Occipital lobe (tissue), 1 donor: Measurements from ENCODE around the gene ABCA2. TPM values are rescaled to one million over a fixed set of nuclear protein-coding genes. Genes with fewer than 3 reads are reported as not detected.

Source experiments
- total RNA-seq: library from RNA; depleted of rRNA; stranded (reverse); fragments of >200 nt; gene quantifications from one replicate; pipeline ENCODE4 v1.2.3, GENCODE V29; 2014

Gene ABCA2
- total RNA-seq, 1 donor from 2014 or later, result 20.9 TPM

Other genes starting within 250 kb of the ABCA2 start
- gene TMEM141, start 236.9 kb downstream of the ABCA2 start, total RNA-seq, result 15.9 TPM
- gene CCDC183, start 231.9 kb downstream of the ABCA2 start, total RNA-seq, result 2.8 TPM
- gene RABL6, start 220.3 kb downstream of the ABCA2 start, total RNA-seq, result 38.2 TPM
- gene AJM1, start 185.8 kb downstream of the ABCA2 start, total RNA-seq, result 0.94 TPM
- gene PHPT1, start 178.8 kb downstream of the ABCA2 start, total RNA-seq, result 76.9 TPM
- gene MAMDC4, start 175.9 kb downstream of the ABCA2 start, total RNA-seq, result 2.5 TPM
- gene EDF1, start 161.9 kb downstream of the ABCA2 start, total RNA-seq, result 96.2 TPM
- 8.9 TPM for gene TRAF2, start 141.7 kb downstream of the ABCA2 start, total RNA-seq
- gene FBXW5, start 83.5 kb downstream of the ABCA2 start, total RNA-seq, result 53.7 TPM
- gene C8G, start 83.0 kb downstream of the ABCA2 start, total RNA-seq, result not detected
- gene LCN12, start 76.0 kb downstream of the ABCA2 start, total RNA-seq, result not detected
- 52.1 TPM for gene PTGDS, start 50.7 kb downstream of the ABCA2 start, total RNA-seq
- gene LCNL1, start 45.2 kb downstream of the ABCA2 start, total RNA-seq, result 0.16 TPM
- gene PAXX, start 35.8 kb downstream of the ABCA2 start, total RNA-seq, result 13.6 TPM
- 0.31 TPM for gene CLIC3, start 31.7 kb downstream of the ABCA2 start, total RNA-seq
- not detected for gene FUT7, start 3.9 kb upstream of the ABCA2 start, total RNA-seq
- gene NPDC1, start 17.9 kb upstream of the ABCA2 start, total RNA-seq, result 15.3 TPM
- gene ENTPD2, start 25.8 kb upstream of the ABCA2 start, total RNA-seq, result 0.16 TPM
- gene SAPCD2, start 42.3 kb upstream of the ABCA2 start, total RNA-seq, result 1.6 TPM
- 0.31 TPM for gene UAP1L1, start 49.3 kb upstream of the ABCA2 start, total RNA-seq
- 38.5 TPM for gene MAN1B1, start 58.7 kb upstream of the ABCA2 start, total RNA-seq
- gene DPP7, start 86.5 kb upstream of the ABCA2 start, total RNA-seq, result 17.6 TPM
- gene GRIN1, start 110.9 kb upstream of the ABCA2 start, total RNA-seq, result 31.2 TPM
- 0.62 TPM for gene LRRC26, start 141.8 kb upstream of the ABCA2 start, total RNA-seq
- gene TMEM210, start 143.8 kb upstream of the ABCA2 start, total RNA-seq, result not detected
- gene ANAPC2, start 160.3 kb upstream of the ABCA2 start, total RNA-seq, result 19.3 TPM
- gene SSNA1, start 160.4 kb upstream of the ABCA2 start, total RNA-seq, result 13.4 TPM
- gene TPRN, start 172.5 kb upstream of the ABCA2 start, total RNA-seq, result 4.7 TPM
- 42.9 TPM for gene TMEM203, start 177.4 kb upstream of the ABCA2 start, total RNA-seq
- gene NDOR1, start 177.5 kb upstream of the ABCA2 start, total RNA-seq, result 2.8 TPM
- 1.4 TPM for gene RNF208, start 194.0 kb upstream of the ABCA2 start, total RNA-seq
- not detected for gene CYSRT1, start 196.9 kb upstream of the ABCA2 start, total RNA-seq
- not detected for gene RNF224, start 199.3 kb upstream of the ABCA2 start, total RNA-seq
- gene SLC34A3, start 202.7 kb upstream of the ABCA2 start, total RNA-seq, result 0.16 TPM
- gene TUBB4B, start 213.1 kb upstream of the ABCA2 start, total RNA-seq, result 68.9 TPM
- gene STPG3, start 223.0 kb upstream of the ABCA2 start, total RNA-seq, result not detected
- 44.8 TPM for gene NELFB, start 227.1 kb upstream of the ABCA2 start, total RNA-seq
- gene TOR4A, start 249.5 kb upstream of the ABCA2 start, total RNA-seq, result 0.31 TPM